Measurements from ENCODE around the gene NASP. TPM values are rescaled to one million over a fixed set of nuclear protein-coding genes. Genes with fewer than 3 reads are reported as not detected.

Gene NASP
- polyA plus RNA-seq, 1 of the 3 experiments (the other 2 are of a cell fraction) = 152 TPM

- no peak for TF ChIP-seq REST (IDR thresholded peaks at IDR 0.05; ENCODE audit: low read depth, low read length)
Measured at GRCh38 chr1:45610589-45611226, 26.9 kb downstream of the NASP start (continued).

- Histone ChIP-seq H3K27me3 (ENCODE audit: insufficient read depth) (no peaks in the 10 kb centered on the region), H4K20me1 (ENCODE audit: insufficient read depth) (no peaks in the 10 kb centered on the region), H3K79me2 (ENCODE audit: insufficient read depth) (peaks cover 29% of the 10 kb centered on the region; the same call in 1 of the 2 replicates), H3K4me2 (no peak overlapping the region), H3K4me3 (ENCODE audit: low read depth in 2 of 2, low read length in 1 of 2) (no peak overlapping the region), H3K9me2 (no peaks in the 10 kb centered on the region), H3K27ac (ENCODE audit: low read depth in 2 of 2, low read length in 1 of 2) (no peak overlapping the region), H3F3A (replicated peaks; ENCODE audit: insufficient read depth) (peaks cover 29% of the 10 kb centered on the region), H3K4me1 (ENCODE audit: control insufficient read depth in 1 of 2, insufficient read depth in 2 of 2, low read depth in 1 of 2, low read length in 1 of 2) (peaks cover 0 to 2% of the 10 kb centered on the region in 2 experiments; a peak in 1 of 4 replicates), H3K36me3 (replicated peaks in 1 of 2; ENCODE audit: control insufficient read depth in 1 of 2, insufficient read depth in 2 of 2, low read length in 1 of 2) (peaks cover 63 to 68% of the 10 kb centered on the region in 2 experiments), H2AFZ (ENCODE audit: low read depth) (no peak overlapping the region), H3K9me3 (no peaks in the 10 kb centered on the region), H3K9ac (no peak overlapping the region)
- TF ChIP-seq FOXM1 (IDR thresholded peaks at IDR 0.05; ENCODE audit: low read depth) (no peak), RXRA (IDR thresholded peaks at IDR 0.05; ENCODE audit: borderline replicate concordance, low read depth) (no peak), FOXJ3 (CRISPR knock-in tag; IDR thresholded peaks at IDR 0.05) (no peak), NRF1 (IDR thresholded peaks at IDR 0.05; ENCODE audit: low read depth, low read length) (no peak), RCOR1 (IDR thresholded peaks at IDR 0.05; ENCODE audit: low read length) (no peak), GABPA (IDR thresholded peaks at IDR 0.05; ENCODE audit: low read depth) (no peak), YY1 (IDR thresholded peaks at IDR 0.05; ENCODE audit: low read depth) (no peak), FOSL2 (IDR thresholded peaks at IDR 0.05; ENCODE audit: borderline replicate concordance, low read depth) (no peak), REST (IDR thresholded peaks at IDR 0.05; ENCODE audit: low read depth, low read length) (no peak), EZH2phosphoT487 (IDR thresholded peaks at IDR 0.05; ENCODE audit: borderline replicate concordance, low read depth) (no peak), GATA2 (CRISPR knock-in tag; IDR thresholded peaks at IDR 0.05) (no peak), MAX (IDR thresholded peaks at IDR 0.05; ENCODE audit: low read depth) (no peak), CTCF (IDR thresholded peaks at IDR 0.05) (no peak), TEAD4 (IDR thresholded peaks at IDR 0.05; ENCODE audit: borderline replicate concordance, insufficient read depth) (no peak), EP300 (IDR thresholded peaks at IDR 0.05; ENCODE audit: borderline replicate concordance in 1 of 2, low read depth in 1 of 2, low read length in 1 of 2) (no peak), MEF2A (IDR thresholded peaks at IDR 0.05; ENCODE audit: borderline replicate concordance, low read depth) (no peak), ELF1 (IDR thresholded peaks at IDR 0.05) (no peak), USF1 (IDR thresholded peaks at IDR 0.05; ENCODE audit: borderline replicate concordance, low read depth) (no peak)
- CTCF ChIA-PET = no interaction called here
- DNase-seq = no peak
- 77% methylated on average over 6 of the region's 8 CpGs for WGBS (ENCODE audit: low lambda C conversion rate)
- POLR2A ChIA-PET = no interaction called here
Measured at GRCh38 chr1:45612941-45613579, 29.2 kb downstream of the NASP start.
